ENCODE results near the gene HSF2. TPM values are rescaled to one million over a fixed set of nuclear protein-coding genes. Genes with fewer than 3 reads are reported as not detected.

Gene HSF2
- total RNA-seq, 1 donor from 2014 or later = 27.5 TPM

DNA sequence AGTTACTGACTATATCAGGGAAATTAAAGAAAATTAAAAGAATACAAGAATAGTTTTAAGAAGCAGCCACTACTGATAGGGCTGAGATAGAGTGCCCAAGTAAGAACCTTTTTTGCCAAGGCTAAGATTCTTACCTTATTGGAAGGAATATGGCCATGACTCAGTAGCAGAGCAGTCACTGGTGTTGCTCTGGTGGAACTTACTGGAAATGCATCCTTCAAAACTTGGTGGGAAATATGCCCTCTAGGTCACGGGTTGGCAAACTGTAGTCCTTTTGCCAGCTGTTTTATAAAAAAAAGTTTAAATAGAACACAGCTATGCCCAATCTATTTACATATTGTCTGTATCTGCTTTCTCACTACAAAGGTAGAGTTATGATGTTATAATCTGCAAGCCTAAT, 6.0 kb downstream of the HSF2 start:
- H3K27me3 ChIP-seq = no peaks in the 10 kb centered on the region
- no peak overlapping the region for H3K27ac ChIP-seq
- H3K9me3 ChIP-seq = no peaks in the 10 kb centered on the region
- no peak for DNase-seq (ENCODE audit: extremely low spot score in 2 of 2)
- H3K4me3 ChIP-seq = no peak overlapping the region
- TF ChIP-seq POLR2AphosphoS5 (IDR thresholded peaks at IDR 0.05; ENCODE audit: insufficient read depth in 1 of 2, low read depth in 1 of 2) (no peak), POLR2A (IDR thresholded peaks at IDR 0.05) (no peak)
- H3K36me3 ChIP-seq = no peaks in the 10 kb centered on the region
- intact Hi-C loops (cut with DNase I) = no loop called here
- H3K4me1 ChIP-seq = peaks cover 27% of the 10 kb centered on the region

DNA sequence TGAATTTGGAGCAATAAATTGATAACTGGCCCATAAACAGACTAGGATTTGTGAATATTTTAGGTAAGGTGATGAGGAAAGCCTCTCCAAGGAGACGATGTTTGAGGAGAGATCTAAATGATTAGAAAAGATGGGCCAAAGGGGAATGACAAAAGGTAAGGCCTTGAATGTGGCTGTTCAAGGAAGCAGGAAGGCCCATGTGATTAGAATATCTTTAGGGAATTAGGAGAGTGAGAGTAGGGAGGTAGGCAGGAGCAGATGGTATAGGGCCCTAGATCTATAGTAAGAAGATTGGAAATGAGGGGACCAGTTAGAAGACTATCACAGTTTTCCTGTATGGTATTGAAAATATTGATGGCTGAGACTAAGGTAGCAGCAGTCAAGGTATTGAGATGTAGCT, 6.7 kb downstream of the HSF2 start:
- H3K9me3 ChIP-seq = no peaks in the 10 kb centered on the region
- intact Hi-C loops (cut with DNase I) = no loop called here
- H3K27me3 ChIP-seq = no peaks in the 10 kb centered on the region
- no peak overlapping the region for H3K4me3 ChIP-seq
- H3K4me1 ChIP-seq = peaks cover 20% of the 10 kb centered on the region
- TF ChIP-seq, protein P1, sequence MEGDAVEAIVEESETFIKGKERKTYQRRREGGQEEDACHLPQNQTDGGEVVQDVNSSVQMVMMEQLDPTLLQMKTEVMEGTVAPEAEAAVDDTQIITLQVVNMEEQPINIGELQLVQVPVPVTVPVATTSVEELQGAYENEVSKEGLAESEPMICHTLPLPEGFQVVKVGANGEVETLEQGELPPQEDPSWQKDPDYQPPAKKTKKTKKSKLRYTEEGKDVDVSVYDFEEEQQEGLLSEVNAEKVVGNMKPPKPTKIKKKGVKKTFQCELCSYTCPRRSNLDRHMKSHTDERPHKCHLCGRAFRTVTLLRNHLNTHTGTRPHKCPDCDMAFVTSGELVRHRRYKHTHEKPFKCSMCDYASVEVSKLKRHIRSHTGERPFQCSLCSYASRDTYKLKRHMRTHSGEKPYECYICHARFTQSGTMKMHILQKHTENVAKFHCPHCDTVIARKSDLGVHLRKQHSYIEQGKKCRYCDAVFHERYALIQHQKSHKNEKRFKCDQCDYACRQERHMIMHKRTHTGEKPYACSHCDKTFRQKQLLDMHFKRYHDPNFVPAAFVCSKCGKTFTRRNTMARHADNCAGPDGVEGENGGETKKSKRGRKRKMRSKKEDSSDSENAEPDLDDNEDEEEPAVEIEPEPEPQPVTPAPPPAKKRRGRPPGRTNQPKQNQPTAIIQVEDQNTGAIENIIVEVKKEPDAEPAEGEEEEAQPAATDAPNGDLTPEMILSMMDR (IDR thresholded peaks at IDR 0.05) = no peak
- no peak for TF ChIP-seq POLR2A (IDR thresholded peaks at IDR 0.05)
- TF ChIP-seq POLR2AphosphoS5 (IDR thresholded peaks at IDR 0.05; ENCODE audit: insufficient read depth in 1 of 2, low read depth in 1 of 2) = no peak
- H3K36me3 ChIP-seq = no peaks in the 10 kb centered on the region
- H3K27ac ChIP-seq = no peak overlapping the region
- no peak for DNase-seq (ENCODE audit: extremely low spot score in 2 of 2)

- no peaks in the 10 kb centered on the region for H3K9me3 ChIP-seq
- H3K36me3 ChIP-seq = peaks cover 0 to 3% of the 10 kb centered on the region in 2 donors
- peaks cover 11% of the 10 kb centered on the region for H3K4me1 ChIP-seq
- H3K27me3 ChIP-seq = no peaks in the 10 kb centered on the region
- intact Hi-C loops (cut with DNase I) = no loop called here
- no peak for DNase-seq (ENCODE audit: extremely low spot score in 2 of 2)
- no peak overlapping the region for H3K27ac ChIP-seq
- TF ChIP-seq POLR2AphosphoS5 (IDR thresholded peaks at IDR 0.05; ENCODE audit: insufficient read depth in 1 of 2, low read depth in 1 of 2) (no peak), POLR2A (IDR thresholded peaks at IDR 0.05) (no peak)
- TF ChIP-seq, protein P1 (IDR thresholded peaks at IDR 0.05) = no peak
- no peak overlapping the region for H3K4me3 ChIP-seq
These were observed 8.3 kb downstream of the HSF2 start for GRCh38 chr6:122407712-122408111.

DNA sequence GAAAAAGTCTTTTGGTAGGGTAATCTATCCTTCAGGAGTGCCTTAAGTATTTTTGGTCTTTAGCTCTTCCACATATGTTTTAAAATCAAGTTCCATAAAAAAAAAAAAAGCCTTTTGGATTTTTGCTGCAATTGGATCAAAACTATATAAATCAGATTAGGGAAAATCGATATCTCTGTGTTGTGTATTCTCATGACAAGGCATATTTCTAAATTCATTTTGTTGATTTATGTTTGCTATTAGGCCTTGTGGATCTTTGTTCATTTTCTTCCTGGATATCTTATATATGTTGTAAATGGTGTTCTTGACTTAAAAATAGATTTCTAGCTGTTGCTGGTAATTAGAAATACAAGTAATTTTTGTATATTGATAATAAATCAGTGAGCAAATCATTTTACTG, 8.8 kb downstream of the HSF2 start:
- TF ChIP-seq POLR2AphosphoS5 (IDR thresholded peaks at IDR 0.05; ENCODE audit: insufficient read depth in 1 of 2, low read depth in 1 of 2) = no peak
- Histone ChIP-seq H3K4me3 (no peak overlapping the region), H3K27me3 (no peaks in the 10 kb centered on the region), H3K4me1 (peaks cover 11% of the 10 kb centered on the region), H3K36me3 (peaks cover 0 to 8% of the 10 kb centered on the region in 2 donors), H3K27ac (no peak overlapping the region), H3K9me3 (no peaks in the 10 kb centered on the region)
- intact Hi-C loops (cut with DNase I) = no loop called here
- no peak for DNase-seq (ENCODE audit: extremely low spot score in 2 of 2)

GRCh38 chr6:122408702-122409458, 9.4 kb downstream of the HSF2 start:
- no peak overlapping the region for H3K27ac ChIP-seq
- H3K4me1 ChIP-seq = peaks cover 7% of the 10 kb centered on the region
- H3K36me3 ChIP-seq = peaks cover 0 to 13% of the 10 kb centered on the region in 2 donors
- intact Hi-C loops (cut with DNase I) = no loop called here
- no peak for DNase-seq (ENCODE audit: extremely low spot score in 2 of 2)
- H3K9me3 ChIP-seq = no peaks in the 10 kb centered on the region
- TF ChIP-seq POLR2AphosphoS5 (IDR thresholded peaks at IDR 0.05; ENCODE audit: insufficient read depth in 1 of 2, low read depth in 1 of 2) (no peak), POLR2A (IDR thresholded peaks at IDR 0.05) (no peak)
- TF ChIP-seq, protein P1 (IDR thresholded peaks at IDR 0.05) = no peak
- H3K27me3 ChIP-seq = no peaks in the 10 kb centered on the region
- no peak overlapping the region for H3K4me3 ChIP-seq

- Histone ChIP-seq H3K9me3 (no peaks in the 10 kb centered on the region), H3K27ac (no peak overlapping the region), H3K27me3 (no peaks in the 10 kb centered on the region), H3K4me1 (no peaks in the 10 kb centered on the region), H3K4me3 (no peak overlapping the region), H3K36me3 (peaks cover 0 to 13% of the 10 kb centered on the region in 2 donors)
- TF ChIP-seq, protein P1 (IDR thresholded peaks at IDR 0.05) = no peak
- TF ChIP-seq POLR2AphosphoS5 (IDR thresholded peaks at IDR 0.05; ENCODE audit: insufficient read depth in 1 of 2, low read depth in 1 of 2) = no peak
- no peak for TF ChIP-seq POLR2A (IDR thresholded peaks at IDR 0.05)
- no peak for DNase-seq (ENCODE audit: extremely low spot score in 2 of 2)
- intact Hi-C loops (cut with DNase I) = no loop called here
These were observed 12.5 kb downstream of the HSF2 start for GRCh38 chr6:122412001-122412400.

Data from vagina (tissue), 2 donors.